HG03139 (cell line): ENCODE results near the gene NSF.
"Not testable (repeated sequence)": the region's sequence is repeated elsewhere in the genome, so short reads cannot be mapped to it uniquely, and the experiment has no call there.

ENCODE experiments used
- ATAC-seq: cut with Tn5 transposase; IDR thresholded peaks from one replicate; pipeline ENCODE4 v1.9.1; 2021; ENCODE audit not compliant: unreplicated experiment

NSF gene

DNA sequence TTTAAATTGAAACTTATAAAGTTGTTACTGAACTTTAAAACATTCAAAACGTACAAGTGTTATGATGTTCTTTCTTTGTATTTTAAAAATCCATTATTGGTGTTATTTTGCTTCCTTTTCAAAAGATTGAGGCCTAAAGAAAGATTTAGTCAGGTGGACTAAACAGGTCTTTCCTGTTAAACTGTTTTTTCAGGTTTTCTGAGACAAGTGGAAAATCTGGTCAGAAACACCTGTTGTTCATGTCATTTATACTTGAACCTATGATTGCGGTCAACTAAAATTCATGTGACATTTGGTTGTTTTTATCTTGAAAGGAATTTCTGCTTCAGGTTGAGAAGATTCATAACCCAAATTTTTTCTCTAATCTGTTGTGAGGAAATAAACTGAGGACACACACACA lies 108.5 kb downstream of the NSF start:
- ATAC-seq, result not testable (repeated sequence)

DNA sequence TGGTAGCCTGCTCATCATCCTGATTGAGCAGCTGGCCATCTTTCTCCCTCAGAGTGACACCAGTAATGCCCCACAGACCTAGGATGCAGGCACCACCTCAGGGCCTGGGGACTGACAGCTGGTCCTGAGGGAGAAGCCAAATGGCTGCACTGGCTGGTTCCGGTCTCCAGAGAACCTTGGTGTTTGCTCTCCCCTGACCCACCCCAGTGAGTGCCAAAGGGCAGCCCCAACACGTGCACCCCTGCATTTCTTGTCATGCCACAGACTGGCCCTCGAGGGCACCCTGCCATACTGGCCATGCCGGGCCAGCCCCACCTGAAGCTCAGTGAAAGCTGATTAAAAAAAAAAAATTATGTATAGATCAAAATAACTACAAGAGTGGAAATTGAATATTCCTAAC lies 127.5 kb downstream of the NSF start:
- ATAC-seq, result no peak

DNA sequence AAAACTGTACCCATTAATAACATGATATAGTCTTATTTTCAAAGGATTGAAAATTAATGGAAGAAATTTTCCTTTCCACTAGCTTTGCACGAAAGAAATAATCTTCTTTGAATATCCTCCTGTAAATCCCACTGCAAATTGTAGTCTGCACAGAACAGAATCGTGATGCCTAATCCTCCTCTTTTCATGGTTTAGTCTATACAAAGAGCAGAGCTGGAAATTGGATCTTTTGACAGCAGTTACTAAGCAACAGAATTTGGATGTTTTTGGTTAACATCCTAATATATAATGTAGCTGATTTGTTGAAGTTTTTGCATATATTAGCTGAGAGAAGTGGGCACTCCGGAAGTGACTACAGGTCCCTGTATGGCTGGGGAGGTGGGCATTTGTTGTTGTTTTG lies 129.4 kb downstream of the NSF start:
- no peak for ATAC-seq

DNA sequence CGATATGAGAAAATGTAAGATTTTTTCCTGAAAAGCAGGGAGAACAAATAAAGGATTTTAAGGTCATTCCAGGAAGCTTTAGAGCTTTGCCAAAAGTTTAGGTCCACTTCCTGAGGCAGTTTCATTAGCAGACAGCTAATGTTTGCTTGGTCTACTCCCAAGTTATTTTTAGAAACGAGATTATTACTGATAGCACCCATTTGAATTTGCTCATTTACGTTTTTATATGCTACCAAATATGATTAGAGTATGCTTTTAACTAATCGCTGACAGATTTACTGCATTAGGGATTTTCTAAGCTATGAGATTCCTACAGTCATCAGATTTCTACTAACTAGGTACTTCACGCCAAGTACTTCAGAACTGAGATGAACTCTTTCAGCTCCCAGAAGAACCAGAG lies 129.9 kb downstream of the NSF start:
- no peak for ATAC-seq

DNA sequence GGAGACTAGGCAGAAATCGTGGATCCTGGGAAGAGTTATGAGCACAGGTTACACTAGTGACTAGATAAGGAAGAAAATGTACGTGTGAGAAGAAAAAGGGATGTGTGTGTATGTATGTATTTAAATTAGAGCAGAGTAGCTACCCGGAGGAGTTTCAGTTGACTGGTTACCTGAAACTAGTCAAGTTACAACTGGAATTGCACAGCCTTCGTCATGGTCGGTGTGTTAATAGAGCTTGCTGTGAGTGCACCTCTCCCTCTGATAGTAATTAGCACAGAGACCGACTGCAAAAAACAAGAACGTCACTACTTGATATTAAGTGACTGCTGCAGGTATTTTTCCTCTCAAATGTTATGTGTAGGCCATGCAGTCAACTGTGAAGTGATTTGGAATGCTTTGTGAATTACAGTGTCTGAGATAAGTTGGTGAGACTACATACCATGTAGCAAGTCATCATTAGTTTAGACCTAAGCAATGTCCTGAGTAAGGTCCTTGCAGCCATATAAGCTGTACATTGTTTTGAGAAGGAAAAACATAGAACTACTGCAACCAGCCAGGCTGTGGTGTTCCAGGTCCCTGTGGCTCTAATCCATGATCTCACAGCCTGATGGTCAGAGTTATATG lies 132.3 kb downstream of the NSF start:
- ATAC-seq, result no peak

DNA sequence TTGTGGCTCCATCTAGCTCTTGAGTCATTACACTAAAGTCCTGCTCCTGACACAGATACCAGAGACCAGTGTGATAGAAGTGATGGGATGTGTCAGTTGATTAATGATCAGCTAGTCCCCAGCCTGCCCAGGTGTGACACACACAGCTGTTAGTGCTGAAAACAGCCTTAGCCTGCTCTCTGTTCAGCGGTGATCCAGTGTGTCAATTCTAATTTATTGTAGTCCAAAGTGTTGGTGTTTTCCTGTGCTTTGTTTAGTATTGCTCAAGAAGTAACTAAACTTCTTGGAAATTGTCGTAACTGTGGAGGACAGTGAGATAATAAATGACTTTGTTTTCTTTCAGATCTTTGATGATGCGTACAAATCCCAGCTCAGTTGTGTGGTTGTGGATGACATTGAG lies 135.7 kb downstream of the NSF start:
- ATAC-seq, result no peak

DNA sequence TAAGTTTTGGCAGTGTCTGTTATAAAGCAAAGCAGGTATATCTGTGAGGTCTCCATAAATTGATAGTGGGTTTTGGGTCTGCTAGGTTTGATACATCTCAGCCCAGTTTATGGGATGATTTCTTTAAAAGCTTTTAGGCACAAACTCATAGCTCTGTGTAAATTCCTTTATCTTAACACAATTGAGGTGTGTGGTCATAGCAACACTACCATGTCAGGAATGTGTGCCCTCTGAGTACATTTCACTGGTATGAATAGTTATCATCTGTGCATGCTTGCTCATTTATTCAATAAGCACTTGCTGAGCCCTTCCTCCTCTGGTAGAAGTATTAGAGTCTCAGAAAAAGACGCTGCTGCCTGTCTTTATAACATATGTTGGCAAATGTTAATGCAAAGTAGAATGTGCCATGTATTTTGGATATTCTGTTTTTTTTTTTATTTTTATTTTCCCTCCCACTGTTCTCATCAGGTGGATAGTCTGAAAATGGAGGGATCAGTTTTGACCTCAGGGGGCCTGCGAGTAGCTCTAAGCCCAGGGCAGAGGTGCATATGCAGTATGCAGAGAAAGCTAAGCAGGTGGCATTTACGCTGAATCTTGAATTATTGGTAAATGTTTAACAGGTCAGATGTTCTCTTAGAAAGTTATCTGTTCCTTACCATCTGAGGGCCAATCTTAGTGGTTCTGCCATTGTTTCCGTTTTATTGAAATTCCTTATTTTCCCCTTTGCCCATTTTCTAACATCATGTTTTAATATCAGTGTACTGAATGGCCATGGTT lies 137.3 kb downstream of the NSF start:
- no peak for ATAC-seq

DNA sequence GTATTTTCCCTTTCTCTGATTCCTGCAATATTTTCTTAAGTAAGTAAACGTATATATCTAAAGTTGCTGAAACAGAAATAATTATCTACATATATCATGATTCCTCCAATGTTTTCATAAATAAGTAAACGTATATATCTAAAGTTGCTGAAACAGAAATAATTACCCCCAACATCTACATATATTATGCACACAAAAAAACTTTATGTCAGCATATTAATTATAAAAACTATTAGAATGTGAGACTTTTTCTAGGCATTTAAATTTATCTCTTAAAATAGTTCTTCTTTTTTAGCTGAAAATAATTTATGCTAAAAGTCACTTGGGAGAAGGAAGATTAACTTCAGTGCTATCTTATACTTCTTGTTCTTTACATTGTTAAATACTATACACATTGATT lies 139.6 kb downstream of the NSF start:
- no peak for ATAC-seq

DNA sequence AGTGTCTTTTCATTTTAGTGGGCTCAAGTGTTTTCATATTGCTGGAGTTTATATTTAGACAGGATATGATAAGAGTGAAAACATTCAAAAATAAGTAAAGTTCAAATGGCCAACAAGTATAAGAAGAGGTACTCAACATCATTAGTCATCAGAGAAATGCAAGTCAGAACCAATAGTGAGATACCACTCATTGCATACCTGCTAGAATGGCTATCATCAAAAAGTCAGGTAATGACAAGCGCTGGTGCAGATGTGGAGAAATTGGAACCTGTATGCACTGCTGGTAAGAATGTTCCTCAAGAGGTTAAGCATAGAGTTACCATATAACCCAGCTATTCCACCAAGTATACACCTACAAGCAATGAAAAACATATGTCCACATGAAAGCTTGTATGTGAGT lies 140.2 kb downstream of the NSF start:
- no peak for ATAC-seq

DNA sequence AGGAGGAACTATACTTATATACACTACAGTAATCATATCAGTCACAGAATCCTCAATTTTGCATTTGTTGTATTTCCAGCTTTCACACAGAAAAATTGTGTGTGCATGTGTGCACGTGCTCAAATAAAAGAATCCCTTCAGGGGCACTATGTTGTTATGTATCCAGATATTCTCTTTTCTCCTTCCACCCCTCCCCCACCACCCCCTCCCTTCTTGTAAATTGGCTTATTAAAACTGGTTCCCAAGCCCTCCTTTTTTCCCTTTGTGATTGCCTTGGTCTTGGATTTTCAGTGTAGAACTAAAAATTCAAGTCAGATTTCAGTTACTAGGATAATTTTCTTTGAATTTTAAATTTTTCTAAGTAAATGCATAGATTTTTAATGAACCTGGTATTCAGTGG lies 141.7 kb downstream of the NSF start:
- no peak for ATAC-seq

DNA sequence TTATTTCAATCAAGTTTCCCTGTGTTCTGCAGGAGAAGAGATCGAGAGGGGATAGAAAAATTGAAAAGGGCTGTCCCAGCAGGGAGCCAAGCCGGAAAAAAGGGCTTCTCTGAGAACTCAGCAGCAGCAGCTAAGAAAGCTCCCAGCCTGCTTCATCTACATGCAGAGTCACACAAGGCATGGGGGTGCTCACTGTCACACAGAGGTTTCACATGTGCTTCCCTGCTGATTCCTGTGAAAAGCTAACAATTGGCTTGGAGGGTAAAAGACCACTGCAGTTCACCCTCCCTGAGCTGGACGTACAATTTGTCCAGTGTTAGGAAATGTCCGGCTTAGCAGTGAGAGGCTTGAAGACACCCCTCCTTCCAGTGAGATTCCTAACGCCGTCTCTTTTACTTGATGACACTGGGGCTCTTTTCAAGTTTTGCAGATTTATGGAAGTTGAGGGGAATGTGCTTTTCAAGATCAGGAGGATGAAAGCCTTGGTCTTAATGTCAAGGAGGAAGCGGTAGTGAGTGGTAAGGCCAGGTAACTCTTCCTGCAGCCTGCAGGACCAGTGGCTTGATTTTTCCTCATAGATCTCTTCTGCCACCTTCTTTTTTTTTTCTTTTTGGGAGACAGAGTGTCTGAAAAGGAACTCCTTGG lies 142.4 kb downstream of the NSF start:
- ATAC-seq, result no peak

DNA sequence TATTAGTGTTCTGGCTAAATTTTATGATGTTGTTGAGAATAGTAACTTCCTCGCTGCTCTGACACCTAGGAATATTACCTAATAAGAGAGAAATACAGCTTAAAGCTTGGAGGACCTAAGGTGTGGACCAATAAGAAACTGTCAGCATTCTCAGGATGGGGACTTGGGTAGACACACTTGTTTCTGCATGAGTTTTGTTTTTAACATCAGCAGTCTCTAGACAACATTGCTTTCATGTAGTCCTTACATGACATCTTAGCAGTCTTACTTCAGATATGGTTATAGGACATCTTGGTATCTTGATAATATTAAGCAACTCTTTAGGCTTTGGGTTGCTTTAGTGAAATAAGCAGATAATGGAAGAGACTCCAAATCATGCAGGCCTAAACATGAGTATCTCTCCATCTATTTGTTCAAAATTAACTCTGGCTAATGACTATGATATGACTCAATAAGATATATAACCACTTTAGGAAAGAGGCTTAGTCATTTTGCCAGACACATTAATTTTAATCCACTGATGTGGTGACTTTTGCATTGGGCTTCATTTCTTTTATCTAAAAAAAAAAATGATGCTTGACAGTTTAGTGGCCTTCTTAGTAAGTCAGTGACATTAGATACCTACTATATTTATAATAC lies 143.5 kb downstream of the NSF start:
- ATAC-seq, result no peak

DNA sequence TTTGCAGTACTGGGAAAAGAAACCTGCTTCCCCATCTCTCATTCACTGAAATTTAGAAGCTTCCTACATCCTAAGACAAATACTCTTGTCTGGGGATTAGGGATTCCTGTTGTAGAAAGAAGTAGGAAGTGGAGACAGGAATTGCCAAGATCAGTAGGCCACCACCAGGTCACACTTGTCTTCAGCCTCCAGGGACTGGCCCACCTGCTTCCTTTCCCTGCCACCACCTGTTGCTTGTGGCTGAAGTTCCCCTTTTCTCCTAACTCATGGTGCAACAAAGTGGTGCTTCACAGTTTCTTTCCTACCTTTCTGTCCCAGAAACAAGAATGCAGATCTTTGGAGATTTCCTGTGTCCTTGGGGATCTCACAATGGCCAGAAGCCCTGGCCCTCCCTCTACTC lies 145.6 kb downstream of the NSF start:
- ATAC-seq, result no peak

DNA sequence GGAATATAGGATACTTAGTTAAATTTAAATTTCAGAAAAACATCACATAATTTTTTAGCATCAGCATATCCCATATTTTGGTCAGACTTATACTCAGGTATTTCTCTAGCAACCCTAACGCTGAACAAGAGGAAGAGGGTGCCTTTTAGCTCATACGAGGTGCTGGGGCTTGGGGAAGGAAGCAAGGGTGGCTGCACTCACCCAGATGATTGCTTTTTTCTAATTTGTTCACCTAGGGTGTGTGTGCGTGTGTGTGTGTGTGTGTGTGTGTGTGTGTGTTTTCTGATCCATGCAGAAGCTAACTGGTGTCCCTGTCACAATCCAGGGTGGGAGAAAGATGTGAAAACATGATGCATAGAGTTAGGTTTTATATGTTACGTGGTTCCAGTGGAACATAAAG lies 146.9 kb downstream of the NSF start:
- no peak for ATAC-seq

DNA sequence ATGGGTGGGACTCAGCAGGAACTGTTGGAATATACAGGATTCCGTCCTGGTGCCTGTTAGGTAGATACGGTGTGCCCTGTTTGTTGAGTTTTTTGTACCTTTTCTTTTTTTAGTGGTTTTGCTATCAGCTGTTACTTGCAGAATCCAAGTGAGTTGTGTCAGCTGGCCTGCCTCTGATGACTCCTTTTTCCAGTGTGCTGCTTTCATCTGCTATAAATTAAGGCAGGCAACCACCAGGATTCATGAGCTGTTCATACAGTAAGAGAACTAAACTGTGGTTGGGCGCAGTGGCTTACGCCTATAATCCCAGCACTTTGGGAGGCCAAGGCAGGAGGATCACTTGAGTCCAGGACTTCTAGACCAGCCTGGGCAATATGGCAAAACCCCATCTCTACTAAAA lies 148.1 kb downstream of the NSF start:
- no peak for ATAC-seq

DNA sequence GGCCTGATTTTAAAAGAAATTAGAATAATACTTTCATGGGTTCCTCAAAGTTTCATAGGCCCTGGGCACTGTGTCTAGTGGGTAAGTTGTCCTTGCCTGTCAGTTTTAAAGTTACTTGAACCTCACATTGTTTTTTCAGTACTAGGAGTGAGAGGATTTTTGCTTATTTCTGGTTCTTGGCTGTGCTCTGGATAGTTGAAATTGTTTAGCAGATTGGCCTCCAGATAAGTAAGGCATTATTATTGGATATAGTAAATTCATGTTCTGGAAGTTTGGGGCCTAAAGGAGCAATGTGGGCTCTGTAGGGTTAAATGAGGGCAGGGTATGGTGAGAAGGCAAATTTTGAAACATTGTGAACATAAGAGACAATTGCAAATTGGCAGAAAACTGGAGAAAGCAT lies 149.5 kb downstream of the NSF start:
- ATAC-seq, result no peak

DNA sequence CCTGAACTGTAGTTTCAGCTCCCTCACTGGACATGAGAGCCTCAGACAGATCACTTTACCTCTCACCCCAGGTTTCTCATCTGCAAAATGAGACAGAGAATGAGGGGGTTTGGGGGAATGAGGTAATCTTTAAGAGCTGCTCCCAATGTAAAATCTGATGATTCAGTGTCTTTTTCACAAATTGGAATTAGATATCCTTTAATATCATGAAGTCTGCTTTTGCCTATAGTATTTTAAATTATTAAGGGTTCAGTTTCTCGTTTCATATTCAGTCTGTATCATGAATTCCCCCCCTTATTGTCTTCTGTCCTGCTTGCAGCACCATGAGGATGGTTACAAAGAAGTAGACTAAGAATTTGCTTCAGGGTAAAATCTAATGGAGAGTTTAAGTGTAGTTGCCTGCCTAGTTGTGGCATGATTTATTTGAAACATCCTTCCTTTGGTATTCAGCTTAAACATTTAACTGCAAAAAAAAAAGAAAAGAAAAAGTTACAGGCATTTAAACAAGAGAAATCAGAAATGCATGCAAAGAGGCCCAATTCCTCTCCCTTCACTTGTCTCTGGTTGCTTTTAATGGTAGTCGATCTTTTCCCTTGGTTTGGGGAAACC lies 150.8 kb downstream of the NSF start:
- no peak for ATAC-seq

DNA sequence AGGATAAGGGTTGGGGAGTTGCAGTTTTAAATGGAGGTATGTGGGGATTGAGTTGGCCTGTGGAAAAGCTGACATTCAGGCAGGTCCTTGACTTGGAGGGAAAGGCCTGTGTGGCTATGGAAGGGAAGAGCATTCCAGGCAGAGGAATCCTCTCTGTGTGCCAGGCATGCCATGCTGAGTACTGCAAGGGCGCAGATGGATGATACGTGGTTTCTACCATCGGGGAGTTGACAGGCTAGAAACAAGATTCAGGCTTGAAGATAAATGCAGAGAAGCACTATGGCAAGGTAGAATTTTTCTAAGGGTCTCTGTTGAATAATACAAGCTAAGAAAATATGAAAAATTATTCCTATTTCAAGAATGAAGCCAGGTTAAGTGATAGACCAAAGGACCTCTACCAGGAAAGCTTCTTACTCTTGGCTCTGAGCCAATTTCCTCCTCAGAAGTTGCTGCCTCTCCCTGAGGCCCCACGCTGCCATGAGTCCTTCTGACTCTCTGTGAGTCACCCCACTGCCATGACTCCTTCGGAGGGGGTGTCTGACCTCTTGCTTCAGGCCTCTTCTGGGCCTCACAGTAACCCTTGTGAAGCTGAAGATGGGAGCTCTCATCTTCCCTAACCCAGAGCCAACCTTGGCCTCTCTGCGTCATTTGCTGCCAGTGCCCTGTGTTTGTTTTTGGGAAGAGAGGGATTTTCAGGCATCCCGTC lies 152.2 kb downstream of the NSF start:
- no peak for ATAC-seq

DNA sequence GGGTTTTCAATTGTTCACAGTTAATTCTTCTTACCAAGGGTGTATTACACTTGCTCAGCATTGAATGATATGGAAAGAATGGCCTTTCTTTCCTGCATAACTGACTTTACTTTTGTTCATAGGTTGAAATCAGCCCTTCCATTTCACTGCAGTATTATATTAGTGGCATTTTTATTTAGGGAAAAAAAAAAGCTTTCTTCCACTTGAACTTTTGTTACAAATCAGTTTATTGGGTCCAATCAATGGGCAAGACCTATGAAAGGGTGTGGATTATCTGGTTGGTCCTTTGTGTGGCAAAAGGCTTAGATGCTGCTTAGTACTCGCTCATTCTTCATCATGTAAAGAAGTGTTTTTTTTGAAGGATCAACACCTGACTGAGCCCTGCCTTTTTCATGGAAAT lies 154.0 kb downstream of the NSF start:
- no peak for ATAC-seq

DNA sequence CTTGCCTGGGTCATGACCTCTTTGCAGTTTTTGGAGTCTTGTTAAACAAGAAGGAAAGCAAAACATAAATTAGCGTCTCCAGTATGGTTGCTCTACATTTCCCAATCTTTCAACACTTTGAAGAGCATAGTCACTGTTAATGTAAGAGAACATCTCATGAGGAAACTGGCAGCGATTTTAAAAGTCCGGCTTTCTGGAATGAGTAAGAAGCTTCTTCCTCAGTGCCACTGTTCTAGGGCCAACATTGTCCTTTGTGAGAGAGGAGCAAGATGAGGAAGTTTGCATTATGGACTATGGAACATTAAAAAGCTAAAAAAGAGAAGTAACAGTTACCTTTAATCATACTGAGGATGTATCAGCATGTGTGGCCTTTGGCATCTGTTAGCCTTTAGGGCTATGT lies 154.9 kb downstream of the NSF start:
- no peak for ATAC-seq

DNA sequence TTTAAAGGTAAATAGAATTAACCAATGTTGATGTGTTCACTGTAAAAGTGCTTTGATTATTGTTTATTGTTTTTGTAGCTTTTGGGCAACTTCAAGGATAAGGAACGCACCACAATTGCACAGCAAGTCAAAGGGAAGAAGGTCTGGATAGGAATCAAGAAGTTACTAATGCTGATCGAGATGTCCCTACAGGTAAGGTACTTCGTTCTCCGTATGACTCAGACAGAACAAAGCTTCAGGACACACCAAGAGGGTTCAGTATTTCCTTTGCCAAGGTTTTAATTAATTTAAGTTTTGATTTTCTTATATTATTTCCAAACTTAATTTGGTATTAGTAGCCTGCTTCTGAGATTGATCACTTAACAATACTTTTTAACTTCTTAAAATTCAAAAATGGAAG lies 161.0 kb downstream of the NSF start:
- no peak for ATAC-seq
